OCI-LY3 (cell line): ENCODE results near the gene TCERG1L.

Experiments used
- CTCF ChIP-seq: fragments of 200-600, 300-600 bp; sonication (generic); IDR thresholded peaks from 2 replicates; pipeline ENCODE4 v1.5.1; 2014; ENCODE audit warnings: antibody characterized with exemption, low read length, low read depth
- EZH2phosphoT487 ChIP-seq: fragments of 200-600 bp; shearing (Covaris generic); IDR thresholded peaks from 2 replicates; pipeline ENCODE4 v1.6.1; 2018; ENCODE audit warnings: antibody characterized with exemption, mixed run types, low read depth

- no peak for TF ChIP-seq CTCF
- TF ChIP-seq EZH2phosphoT487: no peak
These were observed 254.7 kb downstream of the TCERG1L start for GRCh38 chr10:131056781-131057180.
